A549 (cell line): ENCODE results near the gene ASB1. TPM values are rescaled to one million over a fixed set of nuclear protein-coding genes. Genes with fewer than 3 reads are reported as not detected.

ENCODE experiments used
- ATAC-seq, 2 experiments: fragments of 200-7000 bp in 1 of 2; fragments of >200 bp in 1 of 2; cut with Nextera tagmentation in 1 of 2; cut with Tn5 transposase in 1 of 2; 3 replicates each; pipeline versions ENCODE4 v1.8.0 to v1.9.1; 2018 to 2020; ENCODE audit warnings: mild to moderate bottlenecking in 1 of 2, moderate library complexity in 1 of 2
- CTCF ChIA-PET: fragments of 300-600 bp; sonication (Branson Sonifier 250); formaldehyde crosslinking; extraction: SDS; loops from one replicate; lab custom pipeline; 2021; ENCODE audit warnings: antibody characterized with exemption, inconsistent platforms; lab: Yijun Ruan, JAX
- POLR2A ChIA-PET: fragments of 350-600 bp; formaldehyde crosslinking; extraction: SDS; loops from one replicate; lab custom pipeline; 2021; ENCODE audit warnings: antibody characterized with exemption, inconsistent platforms; lab: Yijun Ruan, JAX
- DNase-seq, 2 experiments: peaks; one replicate each; pipeline versions ENCODE4 v3.0.0 to v3.0.0-alpha.2; 2011 to 2016; ENCODE audit warnings: low read depth in 1 of 2, low spot score in 1 of 2
- FAIRE-seq: peaks from 2 replicates; lab custom pipeline; 2011; peaks lifted over from hg19 to GRCh38; lab: Jason Lieb, UNC
- H3K27ac ChIP-seq, 2 experiments: fragments of >200 bp; sonication (Bioruptor Twin); formaldehyde crosslinking; 3 replicates each; pipeline ENCODE4 v1.5.1; 2016 to 2017
- H3K4me1 ChIP-seq: fragments of >200 bp; sonication (Bioruptor Twin); formaldehyde crosslinking; 3 replicates; pipeline ENCODE4 v1.6.1; 2016
- H3K4me2 ChIP-seq: fragments of >200 bp; sonication (Bioruptor Twin); formaldehyde crosslinking; 3 replicates; pipeline ENCODE4 v1.6.1; 2016
- H3K4me3 ChIP-seq: fragments of >200 bp; sonication (Bioruptor Twin); formaldehyde crosslinking; 3 replicates; pipeline ENCODE4 v1.5.1; 2016
- H3K9me3 ChIP-seq: fragments of >200 bp; sonication (Bioruptor Twin); formaldehyde crosslinking; 3 replicates; pipeline ENCODE4 v1.6.1; 2016
- BHLHE40 ChIP-seq: IDR thresholded peaks from 2 replicates; pipeline ENCODE4 v1.6.1; 2012; ENCODE audit warnings: low read depth, low read length, inconsistent platforms
- CEBPB ChIP-seq, 2 experiments: fragments of >200 bp in 1 of 2; sonication (Bioruptor Twin) in 1 of 2; formaldehyde crosslinking in 1 of 2; IDR thresholded peaks; 2 replicates each; pipeline ENCODE4 v1.6.1; 2012 to 2016
- EHF ChIP-seq: fragments of 250-450 bp; sonication (Bioruptor Pico); IDR thresholded peaks from 2 replicates; pipeline ENCODE4 v1.5.0; 2020; ENCODE audit warnings: mild to moderate bottlenecking
- EP300 ChIP-seq, 2 experiments: fragments of >200 bp; sonication (Bioruptor Twin); formaldehyde crosslinking; IDR thresholded peaks; 2 replicates in 1 of 2; 3 replicates in 1 of 2; pipeline ENCODE4 v1.6.1; 2016 to 2017
- FOSL2 ChIP-seq, 2 experiments: fragments of 450-650 bp in 1 of 2; fragments of >200 bp in 1 of 2; sonication (Bioruptor Twin) in 1 of 2; formaldehyde crosslinking; IDR thresholded peaks; 2 replicates each; pipeline versions ENCODE4 v1.5.0 to v1.6.1; 2016 to 2020; ENCODE audit warnings: mild to moderate bottlenecking in 1 of 2, moderate library complexity in 1 of 2
- HDAC2 ChIP-seq: fragments of 200-600 bp; sonication (generic); IDR thresholded peaks from 2 replicates; pipeline ENCODE4 v1.6.1; 2016
- HES2 ChIP-seq: fragments of >200 bp; sonication (Bioruptor Twin); formaldehyde crosslinking; IDR thresholded peaks from 2 replicates; pipeline ENCODE4 v1.6.1; 2016
- HEYL ChIP-seq: fragments of 250-450 bp; sonication (Bioruptor Pico); IDR thresholded peaks from 2 replicates; pipeline ENCODE4 v1.8.0; 2021; ENCODE audit warnings: mild to moderate bottlenecking, moderate library complexity
- HOXB5 ChIP-seq: fragments of 250-450 bp; sonication (Bioruptor Pico); IDR thresholded peaks from 2 replicates; pipeline ENCODE4 v1.5.0; 2020; ENCODE audit warnings: mild to moderate bottlenecking, moderate library complexity
- JUN ChIP-seq, 2 experiments: fragments of >200 bp; sonication (Bioruptor Twin); formaldehyde crosslinking; IDR thresholded peaks; 2 replicates in 1 of 2; 3 replicates in 1 of 2; pipeline ENCODE4 v1.6.1; 2016 to 2017
- KDM1A ChIP-seq: fragments of 200-600 bp; sonication (generic); IDR thresholded peaks from 2 replicates; pipeline ENCODE4 v1.6.1; 2016; ENCODE audit warnings: low read depth, mild to moderate bottlenecking
- KDM5A ChIP-seq: fragments of 200-600 bp; sonication (generic); IDR thresholded peaks from 2 replicates; pipeline ENCODE4 v1.6.1; 2016; ENCODE audit warnings: antibody characterized with exemption, mild to moderate bottlenecking
- MAFK ChIP-seq: fragments of 450-650 bp; IDR thresholded peaks from 2 replicates; pipeline ENCODE4 v1.6.1; 2014; ENCODE audit not compliant: partially characterized antibody
- MAX ChIP-seq: IDR thresholded peaks from 2 replicates; pipeline ENCODE4 v1.6.1; 2012
- MYC ChIP-seq: IDR thresholded peaks from 2 replicates; pipeline ENCODE4 v1.6.1; 2012; ENCODE audit warnings: mild to moderate bottlenecking, inconsistent platforms, low read length, improper control_type of control experiment, borderline replicate concordance
- NFE2L2 ChIP-seq: fragments of 150-350 bp; conservative IDR thresholded peaks from 2 replicates; pipeline ENCODE4 v1.6.1; 2014; ENCODE audit warnings: low read length
- NPAS2 ChIP-seq: fragments of 250-450 bp; sonication (Bioruptor Pico); IDR thresholded peaks from 2 replicates; pipeline ENCODE4 v1.8.0; 2022; ENCODE audit warnings: mild to moderate bottlenecking, moderate library complexity, borderline replicate concordance
- NR3C1 ChIP-seq: fragments of >200 bp; sonication (Bioruptor Twin); formaldehyde crosslinking; IDR thresholded peaks from 3 replicates; pipeline ENCODE4 v1.6.1; 2017
- POLR2A ChIP-seq: IDR thresholded peaks from 2 replicates; pipeline ENCODE4 v1.6.1; 2012; ENCODE audit warnings: mild to moderate bottlenecking, low read length
- POLR2AphosphoS2 ChIP-seq: conservative IDR thresholded peaks from 2 replicates; pipeline ENCODE4 v1.6.1; 2012; ENCODE audit warnings: low read length, improper control_type of control experiment, inconsistent platforms
- RAD21 ChIP-seq, 2 experiments: fragments of >200 bp in 1 of 2; sonication (Bioruptor Twin) in 1 of 2; formaldehyde crosslinking in 1 of 2; IDR thresholded peaks in 1 of 2; conservative IDR thresholded peaks in 1 of 2; 2 replicates in 1 of 2; 3 replicates in 1 of 2; pipeline ENCODE4 v1.6.1; 2012 to 2018; ENCODE audit warnings: inconsistent platforms in 1 of 2
- RFX5 ChIP-seq: fragments of 450-650 bp; IDR thresholded peaks from 2 replicates; pipeline ENCODE4 v1.7.1; 2014; ENCODE audit warnings: antibody characterized with exemption, mild to moderate bottlenecking, moderate library complexity
- SREBF2 ChIP-seq: fragments of 450-650 bp; IDR thresholded peaks from 2 replicates; pipeline ENCODE4 v1.6.1; 2014; ENCODE audit warnings: mild to moderate bottlenecking, moderate library complexity
- TFCP2L1 ChIP-seq: fragments of 250-450 bp; sonication (Bioruptor Pico); IDR thresholded peaks from 2 replicates; pipeline ENCODE4 v1.5.0; 2021; ENCODE audit warnings: mild to moderate bottlenecking
- ZC3H11A ChIP-seq: fragments of 450-650 bp; IDR thresholded peaks from 2 replicates; pipeline ENCODE4 v1.6.1; 2014; ENCODE audit warnings: antibody characterized with exemption, mild to moderate bottlenecking
- ZFP36 ChIP-seq: fragments of 450-650 bp; IDR thresholded peaks from 2 replicates; pipeline ENCODE4 v1.6.1; 2014; ENCODE audit warnings: borderline replicate concordance; ENCODE audit not compliant: partially characterized antibody
- ZSCAN20 ChIP-seq: fragments of 250-450 bp; sonication (Bioruptor Pico); IDR thresholded peaks from 2 replicates; pipeline ENCODE4 v1.8.0; 2022; ENCODE audit warnings: mild to moderate bottlenecking, moderate library complexity
- WGBS: methylation state at CpG from one replicate; pipeline ENCODE4 v1.1.6; 2017; ENCODE audit errors: missing lambda C conversion rate; 5-methylcytosine and 5-hydroxymethylcytosine counted together
- polyA plus RNA-seq, 4 experiments: library from polyadenylated mRNA; depleted of rRNA in 3 of 4; stranded (reverse); fragments of >200 nt; fragmentation: RNase III in 1 of 4; extraction: RNeasy Plus Mini Kit Qiagen cat#74134 plus additional on column Dnase treatment in 1 of 4; gene quantifications; 2 replicates in 3 of 4; 3 replicates in 1 of 4; pipeline ENCODE4 v1.2.3, GENCODE V29; 2011 to 2017
- TF ChIP-seq, protein P1 (sequence below): fragments of >200 bp; sonication (Bioruptor Twin); formaldehyde crosslinking; IDR thresholded peaks from 3 replicates; pipeline ENCODE4 v1.5.1; 2016
- TF ChIP-seq, protein P2 (sequence below): fragments of 250-450 bp; sonication (Bioruptor Pico); IDR thresholded peaks from 2 replicates; pipeline ENCODE4 v1.5.0; 2020; ENCODE audit warnings: low read depth, mild to moderate bottlenecking, moderate library complexity

ASB1 gene
- polyA plus RNA-seq, 2 of the 4 experiments (the other 2 are of a cell fraction): 24.6 to 42.7 TPM

- no peak overlapping the region for H3K27ac ChIP-seq
- TF ChIP-seq MYC (no peak), RFX5 (no peak), KDM1A (no peak), TFCP2L1 (CRISPR knock-in tag) (no peak), NPAS2 (CRISPR knock-in tag) (no peak), MAFK (no peak), HEYL (CRISPR knock-in tag) (no peak), POLR2A (no peak), POLR2AphosphoS2 (no peak), HDAC2 (no peak), ZSCAN20 (no peak), NFE2L2 (no peak), ZC3H11A (no peak), FOSL2 (IDR thresholded peaks at IDR 0.05) (no peak), FOSL2 (CRISPR knock-in tag; IDR thresholded peaks at IDR 0.05) (no peak)
- TF ChIP-seq, protein P1, sequence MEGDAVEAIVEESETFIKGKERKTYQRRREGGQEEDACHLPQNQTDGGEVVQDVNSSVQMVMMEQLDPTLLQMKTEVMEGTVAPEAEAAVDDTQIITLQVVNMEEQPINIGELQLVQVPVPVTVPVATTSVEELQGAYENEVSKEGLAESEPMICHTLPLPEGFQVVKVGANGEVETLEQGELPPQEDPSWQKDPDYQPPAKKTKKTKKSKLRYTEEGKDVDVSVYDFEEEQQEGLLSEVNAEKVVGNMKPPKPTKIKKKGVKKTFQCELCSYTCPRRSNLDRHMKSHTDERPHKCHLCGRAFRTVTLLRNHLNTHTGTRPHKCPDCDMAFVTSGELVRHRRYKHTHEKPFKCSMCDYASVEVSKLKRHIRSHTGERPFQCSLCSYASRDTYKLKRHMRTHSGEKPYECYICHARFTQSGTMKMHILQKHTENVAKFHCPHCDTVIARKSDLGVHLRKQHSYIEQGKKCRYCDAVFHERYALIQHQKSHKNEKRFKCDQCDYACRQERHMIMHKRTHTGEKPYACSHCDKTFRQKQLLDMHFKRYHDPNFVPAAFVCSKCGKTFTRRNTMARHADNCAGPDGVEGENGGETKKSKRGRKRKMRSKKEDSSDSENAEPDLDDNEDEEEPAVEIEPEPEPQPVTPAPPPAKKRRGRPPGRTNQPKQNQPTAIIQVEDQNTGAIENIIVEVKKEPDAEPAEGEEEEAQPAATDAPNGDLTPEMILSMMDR: no peak
- ATAC-seq (no peak), DNase-seq (no peak), FAIRE-seq (no peak)
- H3K9me3 ChIP-seq: peaks cover 27% of the 10 kb centered on the region
- H3K4me2 ChIP-seq: no peak overlapping the region
- WGBS: 68% methylated on average over 1 of the region's 1 CpG
- no peak overlapping the region for H3K4me3 ChIP-seq
- ChIA-PET POLR2A (no interaction called here), CTCF (no interaction called here)
- no peaks in the 10 kb centered on the region for H3K4me1 ChIP-seq
Observed at GRCh38 chr2:238479847-238480246, 53.1 kb downstream of the ASB1 start.

GRCh38 chr2:238483021-238483420 is 56.3 kb downstream of the ASB1 start:
- H3K4me1 ChIP-seq: no peaks in the 10 kb centered on the region
- peaks cover 22% of the 10 kb centered on the region for H3K9me3 ChIP-seq
- FAIRE-seq: no peak
- CTCF ChIA-PET: no interaction called here
- 59% methylated on average over 6 of the region's 6 CpGs for WGBS
- POLR2A ChIA-PET: no interaction called here
- no peak for ATAC-seq
- H3K4me2 ChIP-seq: no peak overlapping the region
- H3K4me3 ChIP-seq: no peak overlapping the region
- H3K27ac ChIP-seq: no peak overlapping the region
- TF ChIP-seq ZFP36: no peak
- no peak for TF ChIP-seq EHF (CRISPR knock-in tag)
- TF ChIP-seq JUN (IDR thresholded peaks at IDR 0.05): no peak
- no peak for TF ChIP-seq RAD21 (conservative IDR thresholded peaks at IDR 0.05 in 1 of 2, IDR thresholded peaks at IDR 0.05 in 1 of 2)
- no peak for TF ChIP-seq NPAS2 (CRISPR knock-in tag)
- no peak for TF ChIP-seq CEBPB (IDR thresholded peaks at IDR 0.05)
- DNase-seq: no peak

GRCh38 chr2:238483656-238484055 is 56.9 kb downstream of the ASB1 start:
- Histone ChIP-seq H3K4me1 (no peaks in the 10 kb centered on the region), H3K4me3 (no peak overlapping the region), H3K9me3 (peaks cover 16% of the 10 kb centered on the region), H3K27ac (no peak overlapping the region), H3K4me2 (no peak overlapping the region)
- FAIRE-seq (no peak), ATAC-seq (no peak), DNase-seq (no peak)
- 60% methylated on average over 8 of the region's 8 CpGs for WGBS
- CTCF ChIA-PET: no interaction called here
- POLR2A ChIA-PET: no interaction called here
- TF ChIP-seq JUN (IDR thresholded peaks at IDR 0.05) (no peak), POLR2AphosphoS2 (no peak), MAX (no peak), SREBF2 (no peak), HOXB5 (CRISPR knock-in tag) (no peak), KDM5A (no peak), NR3C1 (no peak), HES2 (no peak), NPAS2 (CRISPR knock-in tag) (no peak), EP300 (IDR thresholded peaks at IDR 0.05) (no peak), BHLHE40 (no peak)
- TF ChIP-seq, protein P2, sequence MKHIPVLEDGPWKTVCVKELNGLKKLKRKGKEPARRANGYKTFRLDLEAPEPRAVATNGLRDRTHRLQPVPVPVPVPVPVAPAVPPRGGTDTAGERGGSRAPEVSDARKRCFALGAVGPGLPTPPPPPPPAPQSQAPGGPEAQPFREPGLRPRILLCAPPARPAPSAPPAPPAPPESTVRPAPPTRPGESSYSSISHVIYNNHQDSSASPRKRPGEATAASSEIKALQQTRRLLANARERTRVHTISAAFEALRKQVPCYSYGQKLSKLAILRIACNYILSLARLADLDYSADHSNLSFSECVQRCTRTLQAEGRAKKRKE (CRISPR knock-in tag): no peak
